HepG2 (cell line): ENCODE data around the gene SRC. TPM values are rescaled to one million over a fixed set of nuclear protein-coding genes. Genes with fewer than 3 reads are reported as not detected.

ENCODE experiments used
- ARID2 ChIP-seq: sonication (generic); formaldehyde crosslinking; IDR thresholded peaks from 2 replicates; pipeline ENCODE4 v1.8.1; 2022; ENCODE audit warnings: mild to moderate bottlenecking, missing genetic modification reagents, borderline replicate concordance
- KLF9 ChIP-seq: IDR thresholded peaks from 2 replicates; pipeline ENCODE4 v1.6.1; 2016; ENCODE audit warnings: low read depth
- RARA ChIP-seq: IDR thresholded peaks from 2 replicates; pipeline ENCODE4 v1.6.1; 2016; ENCODE audit warnings: missing genetic modification reagents, missing compliant biosample characterization
- RBM22 ChIP-seq: fragments of 200-400 bp; formaldehyde crosslinking; optimal IDR thresholded peaks from 2 replicates; pipeline ENCODE3; 2017; ENCODE audit warnings: mild to moderate bottlenecking, low read length, moderate library complexity
- SRY ChIP-seq: sonication (generic); formaldehyde crosslinking; IDR thresholded peaks from 2 replicates; pipeline ENCODE4 v1.8.0; 2022; ENCODE audit warnings: mild to moderate bottlenecking, missing genetic modification reagents
- THRA ChIP-seq: sonication (generic); formaldehyde crosslinking; IDR thresholded peaks from 2 replicates; pipeline ENCODE4 v1.4.0; 2020; ENCODE audit warnings: missing genetic modification reagents, borderline replicate concordance
- ZBTB33 ChIP-seq: sonication (generic); formaldehyde crosslinking; IDR thresholded peaks from 2 replicates; pipeline ENCODE4 v1.4.0; 2020; ENCODE audit warnings: missing genetic modification reagents
- ZC3H13 ChIP-seq: sonication (generic); formaldehyde crosslinking; IDR thresholded peaks from 2 replicates; pipeline ENCODE4 v1.8.1; 2023; ENCODE audit warnings: mild to moderate bottlenecking, missing genetic modification reagents, moderate library complexity
- ZNF318 ChIP-seq: sonication (generic); formaldehyde crosslinking; IDR thresholded peaks from 2 replicates; pipeline ENCODE4 v1.4.0; 2020; ENCODE audit warnings: mild to moderate bottlenecking, missing genetic modification reagents
- ZNF326 ChIP-seq: sonication (generic); formaldehyde crosslinking; IDR thresholded peaks from 2 replicates; pipeline ENCODE4 v1.4.0; 2020; ENCODE audit warnings: missing genetic modification reagents, borderline replicate concordance
- ZNF367 ChIP-seq: sonication (generic); formaldehyde crosslinking; IDR thresholded peaks from 2 replicates; pipeline ENCODE4 v1.4.0; 2020; ENCODE audit warnings: missing genetic modification reagents, borderline replicate concordance
- ZNF549 ChIP-seq: sonication (generic); formaldehyde crosslinking; IDR thresholded peaks from 2 replicates; pipeline ENCODE4 v1.5.0; 2020; ENCODE audit warnings: missing genetic modification reagents
- ZNF674 ChIP-seq: sonication (generic); formaldehyde crosslinking; IDR thresholded peaks from 2 replicates; pipeline ENCODE4 v1.5.0; 2020; ENCODE audit warnings: low read depth, mild to moderate bottlenecking, missing genetic modification reagents
- ZNF710 ChIP-seq: sonication (generic); formaldehyde crosslinking; IDR thresholded peaks from 2 replicates; pipeline ENCODE4 v1.5.0; 2020; ENCODE audit warnings: mild to moderate bottlenecking, missing genetic modification reagents, borderline replicate concordance
- polyA plus RNA-seq, 8 experiments: library from polyadenylated mRNA; depleted of rRNA in 3 of 8; stranded (reverse) in 7 of 8; unstranded in 1 of 8; fragments of >200 nt; fragmentation: Illumina TruSeq in 4 of 8; extraction: Trizol in 4 of 8; gene quantifications; 2 replicates each; pipeline versions ENCODE4 v1.2.1 to v1.2.3, GENCODE V29; 2011 to 2016; ENCODE audit warnings: low read depth in 4 of 8, missing spikeins in 1 of 8, mixed read lengths in 1 of 8; ENCODE audit not compliant: insufficient read depth in 1 of 8
- total RNA-seq, 5 experiments: library from RNA; depleted of rRNA; stranded (reverse); fragments of >200 nt; fragmentation: Illumina TruSeq; extraction: Trizol; gene quantifications; 2 replicates each; pipeline ENCODE4 v1.2.3, GENCODE V29; 2016; ENCODE audit warnings: low read depth in 1 of 5

Gene SRC
- total and polyA plus RNA-seq, 2 of the 13 experiments (the other 11 are each of a cell fraction or from before 2014, with no cell fraction given), result 54.7 to 192 TPM

GRCh38 chr20:37347891-37348791 lies 2.2 kb downstream of the SRC start (continued):
- no peak for TF ChIP-seq ZNF318
- 0 out of 2 replicates have a peak, but pooled peaks have one; percentile 24 for TF ChIP-seq ZC3H13 (CRISPR knock-in tag)
- TF ChIP-seq ARID2 (CRISPR knock-in tag), result no peak
- TF ChIP-seq ZNF710 (CRISPR knock-in tag), result 0 out of 2 replicates have a peak, but pooled peaks have one; percentile 30
- peak; percentile 59; the same call in 1 of the 2 replicates for TF ChIP-seq ZBTB33 (CRISPR knock-in tag)
- TF ChIP-seq THRA, result no peak
- no peak for TF ChIP-seq ZNF367 (CRISPR knock-in tag)
- TF ChIP-seq ZNF674 (CRISPR knock-in tag), result no peak
- TF ChIP-seq RARA, result no peak
- no peak for TF ChIP-seq SRY
- TF ChIP-seq ZNF326 (CRISPR knock-in tag), result no peak
- TF ChIP-seq RBM22, result peak; percentile 13
- TF ChIP-seq ZNF549 (CRISPR knock-in tag), result no peak
- no peak for TF ChIP-seq KLF9 (CRISPR knock-in tag)
